Transverse colon (tissue), 4 donors: ENCODE data around the gene MAMDC4. TPM values are rescaled to one million over a fixed set of nuclear protein-coding genes. Genes with fewer than 3 reads are reported as not detected.

Experiments
- DNase-seq: peaks from one replicate; pipeline ENCODE4 v3.0.0-alpha.2; 2019
- H3K27ac ChIP-seq, 4 donors: fragments of 200-600 bp; sonication (generic); 2 replicates each; pipeline ENCODE4 v1.5.1; 2016 to 2018; ENCODE audit warnings: inconsistent platforms in 4 of 4
- H3K27me3 ChIP-seq: fragments of 200-600 bp; sonication (generic); 2 replicates; pipeline ENCODE4 v1.5.1; 2017; ENCODE audit warnings: inconsistent platforms
- H3K36me3 ChIP-seq, 4 donors: fragments of 200-600 bp; sonication (generic); 2 replicates each; pipeline ENCODE4 v1.5.1; 2017 to 2019; ENCODE audit warnings: inconsistent platforms in 4 of 4
- H3K4me1 ChIP-seq, 4 donors: fragments of 200-600 bp; sonication (generic); 2 replicates each; pipeline ENCODE4 v1.5.1; 2017 to 2020; ENCODE audit warnings: inconsistent platforms in 4 of 4
- H3K4me3 ChIP-seq, 4 donors: fragments of 200-600 bp; sonication (generic); 1 replicate in 1 of 4; 2 replicates in 3 of 4; pipeline versions ENCODE4 v1.5.1 to v1.6.1; 2017 to 2019; ENCODE audit warnings: inconsistent platforms in 4 of 4
- H3K9me3 ChIP-seq, 2 donors: fragments of 200-600 bp; sonication (generic); 2 replicates each; pipeline ENCODE4 v1.5.1; 2017 to 2019; ENCODE audit warnings: inconsistent platforms in 2 of 2
- CTCF ChIP-seq, 5 experiments: fragments of 200-600 bp in 3 of 5; fragments of 450-650 bp in 2 of 5; sonication (generic) in 3 of 5; IDR thresholded peaks; 1 replicate in 2 of 5; 2 replicates in 3 of 5; pipeline ENCODE4 v1.5.1; 2016 to 2017; ENCODE audit warnings: antibody characterized with exemption in 5 of 5, inconsistent platforms in 3 of 5, mild to moderate bottlenecking in 2 of 5, moderate library complexity in 1 of 5
- EP300 ChIP-seq: sonication (generic); formaldehyde crosslinking; IDR thresholded peaks from one replicate; pipeline ENCODE4 v1.6.1; 2017; ENCODE audit warnings: antibody characterized with exemption, low read depth
- POLR2A ChIP-seq: fragments of 450-650 bp; IDR thresholded peaks from one replicate; pipeline ENCODE4 v1.6.1; 2016; ENCODE audit warnings: antibody characterized with exemption, mild to moderate bottlenecking, moderate library complexity
- POLR2AphosphoS5 ChIP-seq, 3 donors: sonication (generic); formaldehyde crosslinking; IDR thresholded peaks; one replicate each; pipeline ENCODE4 v1.6.1; 2016; ENCODE audit warnings: antibody characterized with exemption in 3 of 3
- WGBS, 2 donors: methylation state at CpG; one replicate each; pipeline ENCODE4 v1.1.5; 2018; ENCODE audit warnings: low coverage in 1 of 2; 5-methylcytosine and 5-hydroxymethylcytosine counted together
- in situ Hi-C, 4 donors: fragments of 200-750 bp; cut with MboI; loops; one replicate each; pipeline versions ENCODE4 v1.15.0 to v1.15.1; 2017; ENCODE audit warnings: low sequenced_read_pairs in 3 of 4, low pct_ligation_motif_present in 1 of 4, low pct_unique_long_range_greater_than_20kb in 1 of 4
- intact Hi-C: fragments of 100-400 bp; cut with DNase I; formaldehyde crosslinking; loops from one replicate; pipeline ENCODE4 v1.15.1; 2023; ENCODE audit warnings: low total_unique reads
- total RNA-seq, 4 donors: library from RNA; depleted of rRNA; stranded (reverse); fragments of >200 nt; gene quantifications; one replicate each; pipeline ENCODE4 v1.1.0, GENCODE V29; 2016

Gene MAMDC4
- total RNA-seq, 4 donors from 2014 or later: 11.4 to 52.5 (median 23.2) TPM

- Histone ChIP-seq H3K27ac (peak overlapping the region; percentile 89 to 97 (median 94)), H3K4me3 (peak overlapping the region; percentile 55 to 81 (median 66)), H3K9me3 (no peaks in the 10 kb centered on the region), H3K4me1 (peaks cover 21 to 55% (median 36%) of the 10 kb centered on the region in 4 donors), H3K27me3 (peaks cover 35% of the 10 kb centered on the region), H3K36me3 (no peaks in the 10 kb centered on the region)
- TF ChIP-seq POLR2AphosphoS5 (IDR thresholded peaks at IDR 0.05): peak in 1 of 3 donors; percentile 4
- no peak for TF ChIP-seq POLR2A
- in situ Hi-C loops (no loop called here), intact Hi-C loops (no loop called here)
- DNase-seq: peak; percentile 54
- 2% methylated on average over 35 of the region's 53 CpGs; no CpG with 5 or more reads in 1 of the 2 donors for WGBS, 2 donors
Measured at GRCh38 chr9:136848393-136849037, 3.6 kb upstream of the MAMDC4 start.

- H3K27ac ChIP-seq: peak within 1 kb of the TSS; percentile 89 to 97 (median 94)
- WGBS, 2 donors: 1% methylated on average over 50 of the region's 77 CpGs; no CpG with 5 or more reads in 1 of the 2 donors
- peaks cover 28% of the 10 kb centered on the region for H3K27me3 ChIP-seq
- no peaks in the 10 kb centered on the region for H3K36me3 ChIP-seq
- intact Hi-C loops (no loop called here), in situ Hi-C loops (no loop called here)
- TF ChIP-seq EP300: peak; percentile 27
- TF ChIP-seq POLR2A: peak; percentile 85
- peak; percentile 74 to 96 (median 88) for TF ChIP-seq POLR2AphosphoS5 (IDR thresholded peaks at IDR 0.05)
- no peak for TF ChIP-seq CTCF (IDR thresholded peaks at IDR 0.05)
- H3K9me3 ChIP-seq: no peaks in the 10 kb centered on the region
- H3K4me3 ChIP-seq: peak within 1 kb of the TSS; percentile 55 to 81 (median 66)
- DNase-seq: peak; percentile 98
- peaks cover 14 to 47% (median 28%) of the 10 kb centered on the region in 4 donors for H3K4me1 ChIP-seq
Measured at GRCh38 chr9:136849038-136849959, 2.8 kb upstream of the MAMDC4 start, which contains the start of gene PHPT1. Gene PHPT1, plus strand, starts transcription at chr9:136849409. Its CDS starts 22 bp downstream, at chr9:136849431.

- Histone ChIP-seq H3K9me3 (no peaks in the 10 kb centered on the region), H3K4me1 (peaks cover 13 to 44% (median 27%) of the 10 kb centered on the region in 4 donors), H3K36me3 (no peaks in the 10 kb centered on the region), H3K4me3 (peak overlapping the region; percentile 55 to 70 (median 66)), H3K27me3 (peaks cover 22% of the 10 kb centered on the region), H3K27ac (peak overlapping the region; percentile 89 to 97 (median 94))
- no peak for DNase-seq
- in situ Hi-C loops: no loop called here
- TF ChIP-seq POLR2A (no peak), CTCF (IDR thresholded peaks at IDR 0.05) (no peak), EP300 (no peak), POLR2AphosphoS5 (IDR thresholded peaks at IDR 0.05) (peak in 1 of 3 donors; percentile 18)
- intact Hi-C loops: no loop called here
- WGBS, 2 donors: 58% methylated on average over 40 of the region's 43 CpGs; no CpG with 5 or more reads in 1 of the 2 donors
Measured at GRCh38 chr9:136849960-136850865, 1.9 kb upstream of the MAMDC4 start.
